ENCODE data around the gene ANKIB1. TPM values are rescaled to one million over a fixed set of nuclear protein-coding genes. Genes with fewer than 3 reads are reported as not detected.

ANKIB1 gene
- total and polyA plus RNA-seq, 4 donors = 3.9 to 14.8 (median 8.4) TPM

- H3K27me3 ChIP-seq (ENCODE audit: control insufficient read depth in 4 of 4, insufficient read depth in 4 of 4, low read length in 3 of 4) = no peaks in the 10 kb centered on the region
- no peak overlapping the region for H3K27ac ChIP-seq (ENCODE audit: low read depth in 1 of 2, low read length in 2 of 2)
- 99% methylated on average over 2 of the region's 2 CpGs for WGBS
- no peaks in the 10 kb centered on the region for H3K4me1 ChIP-seq (ENCODE audit: control insufficient read depth in 4 of 4, insufficient read depth in 4 of 4, low read length in 3 of 4)
- no peak overlapping the region for H3K9ac ChIP-seq (ENCODE audit: low read depth in 1 of 2, low read length in 2 of 2)
- peaks cover 0 to 6% (median 2%) of the 10 kb centered on the region in 4 donors for H3K36me3 ChIP-seq (ENCODE audit: control insufficient read depth in 4 of 4, insufficient read depth in 3 of 4, low read depth in 1 of 4, low read length in 3 of 4)
- TF ChIP-seq RAD21 (IDR thresholded peaks at IDR 0.05) = no peak
- no peak for TF ChIP-seq CTCF (IDR thresholded peaks at IDR 0.05; ENCODE audit: low read depth, low read length, missing input control)
- no peak for TF ChIP-seq ATF3 (IDR thresholded peaks at IDR 0.05)
- no peak for TF ChIP-seq HNF4G (IDR thresholded peaks at IDR 0.05)
- TF ChIP-seq HNF4A (conservative IDR thresholded peaks at IDR 0.05) = no peak
- no peak for TF ChIP-seq TAF1 (conservative IDR thresholded peaks at IDR 0.05)
- no peak for TF ChIP-seq FOXA1 (IDR thresholded peaks at IDR 0.05)
- TF ChIP-seq JUND (IDR thresholded peaks at IDR 0.05) = no peak
- no peak for TF ChIP-seq NR2F2 (IDR thresholded peaks at IDR 0.05)
- no peak for TF ChIP-seq RXRA (IDR thresholded peaks at IDR 0.05)
- no peak for TF ChIP-seq EGR1 (IDR thresholded peaks at IDR 0.05; ENCODE audit: low read depth in 2 of 2)
- TF ChIP-seq YY1 (IDR thresholded peaks at IDR 0.05) = no peak
- TF ChIP-seq SP1 (IDR thresholded peaks at IDR 0.05) = no peak
- TF ChIP-seq GABPA (IDR thresholded peaks at IDR 0.05 in 1 of 2, conservative IDR thresholded peaks at IDR 0.05 in 1 of 2) = no peak
- TF ChIP-seq REST (IDR thresholded peaks at IDR 0.05) = no peak
- TF ChIP-seq ZBTB33 (IDR thresholded peaks at IDR 0.05) = no peak
- TF ChIP-seq FOXA2 (IDR thresholded peaks at IDR 0.05) = no peak
- TF ChIP-seq MAX (IDR thresholded peaks at IDR 0.05) = no peak
- no peak for DNase-seq (ENCODE audit: low spot score)
- H3K4me3 ChIP-seq (ENCODE audit: low read depth in 1 of 3, low read length in 3 of 3) = no peak overlapping the region
- no peaks in the 10 kb centered on the region for H3K9me3 ChIP-seq (ENCODE audit: control insufficient read depth in 4 of 4, low read length in 3 of 4)
Measured at GRCh38 chr7:92304406-92304893, 58.7 kb downstream of the ANKIB1 start.
